Suprapubic skin (tissue), 4 donors: ENCODE measurements around the gene FRMD4A. TPM values are rescaled to one million over a fixed set of nuclear protein-coding genes. Genes with fewer than 3 reads are reported as not detected.

Source experiments
- DNase-seq, 2 donors: peaks; one replicate each; pipeline ENCODE4 v3.0.0-alpha.2; 2019; ENCODE audit warnings: low spot score in 2 of 2
- H3K27ac ChIP-seq: fragments of 200-600 bp; sonication (generic); one replicate; pipeline ENCODE4 v1.5.1; 2019
- H3K27me3 ChIP-seq: fragments of 200-600 bp; sonication (generic); one replicate; pipeline ENCODE4 v1.5.1; 2019
- H3K36me3 ChIP-seq: fragments of 200-600 bp; sonication (generic); one replicate; pipeline ENCODE4 v1.5.1; 2019
- H3K4me1 ChIP-seq: fragments of 200-600 bp; sonication (generic); one replicate; pipeline ENCODE4 v1.5.1; 2019
- H3K4me3 ChIP-seq: fragments of 200-600 bp; sonication (generic); one replicate; pipeline ENCODE4 v1.5.1; 2019; ENCODE audit warnings: mild to moderate bottlenecking
- H3K9me3 ChIP-seq: fragments of 200-600 bp; sonication (generic); one replicate; pipeline ENCODE4 v1.5.1; 2019
- EP300 ChIP-seq: sonication (generic); formaldehyde crosslinking; IDR thresholded peaks from one replicate; pipeline ENCODE4 v1.6.1; 2017; ENCODE audit warnings: antibody characterized with exemption
- POLR2A ChIP-seq, 2 donors: fragments of 450-650 bp; IDR thresholded peaks; one replicate each; pipeline ENCODE4 v1.6.1; 2017; ENCODE audit warnings: antibody characterized with exemption in 2 of 2, mild to moderate bottlenecking in 2 of 2, moderate library complexity in 2 of 2
- POLR2AphosphoS5 ChIP-seq, 3 donors: sonication (generic); formaldehyde crosslinking; IDR thresholded peaks; one replicate each; pipeline ENCODE4 v1.6.1; 2017; ENCODE audit warnings: antibody characterized with exemption in 3 of 3
- WGBS: methylation state at CpG from one replicate; pipeline ENCODE4 v1.1.5; 2018; 5-methylcytosine and 5-hydroxymethylcytosine counted together
- total RNA-seq, 4 donors: library from RNA; depleted of rRNA; stranded (reverse); fragments of >200 nt; gene quantifications; one replicate each; pipeline ENCODE4 v1.1.0, GENCODE V29; 2016
- TF ChIP-seq, protein P1 (sequence below), 2 donors: fragments of 200-600 bp in 1 of 2; fragments of 450-650 bp in 1 of 2; sonication (generic) in 1 of 2; IDR thresholded peaks; one replicate each; pipeline ENCODE4 v1.5.1; 2016 to 2019; ENCODE audit warnings: antibody characterized with exemption in 2 of 2, mild to moderate bottlenecking in 1 of 2, moderate library complexity in 1 of 2

Gene FRMD4A
- total RNA-seq, 4 donors from 2014 or later = 27.4 to 86.3 (median 58.0) TPM

DNA sequence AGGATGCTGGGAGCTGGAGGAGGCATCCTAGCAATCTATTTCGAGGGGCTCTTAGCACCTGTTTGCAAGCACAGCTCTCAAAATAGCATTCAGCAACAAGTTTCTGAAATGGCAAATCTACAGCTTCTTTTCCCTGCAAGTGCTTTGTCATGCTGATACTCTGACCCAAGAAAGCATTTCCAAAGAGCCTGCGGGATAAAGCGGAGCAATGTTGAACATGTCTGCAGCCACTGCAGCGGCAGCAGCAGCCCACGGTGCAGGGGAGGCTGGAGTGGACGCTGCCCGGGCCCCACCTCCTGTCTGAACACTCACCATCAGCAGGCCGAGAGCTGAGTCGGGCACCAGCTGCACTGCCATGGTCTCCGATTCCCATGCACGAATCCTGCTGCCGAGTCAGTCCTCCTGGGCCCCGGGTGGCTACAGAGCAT is 964 bp downstream of the FRMD4A start:
- Histone ChIP-seq H3K27ac (no peak overlapping the region), H3K27me3 (peaks cover 53% of the 10 kb centered on the region), H3K9me3 (no peaks in the 10 kb centered on the region), H3K4me1 (no peaks in the 10 kb centered on the region), H3K4me3 (no peak overlapping the region), H3K36me3 (no peaks in the 10 kb centered on the region)
- no peak for DNase-seq
- TF ChIP-seq, protein P1, sequence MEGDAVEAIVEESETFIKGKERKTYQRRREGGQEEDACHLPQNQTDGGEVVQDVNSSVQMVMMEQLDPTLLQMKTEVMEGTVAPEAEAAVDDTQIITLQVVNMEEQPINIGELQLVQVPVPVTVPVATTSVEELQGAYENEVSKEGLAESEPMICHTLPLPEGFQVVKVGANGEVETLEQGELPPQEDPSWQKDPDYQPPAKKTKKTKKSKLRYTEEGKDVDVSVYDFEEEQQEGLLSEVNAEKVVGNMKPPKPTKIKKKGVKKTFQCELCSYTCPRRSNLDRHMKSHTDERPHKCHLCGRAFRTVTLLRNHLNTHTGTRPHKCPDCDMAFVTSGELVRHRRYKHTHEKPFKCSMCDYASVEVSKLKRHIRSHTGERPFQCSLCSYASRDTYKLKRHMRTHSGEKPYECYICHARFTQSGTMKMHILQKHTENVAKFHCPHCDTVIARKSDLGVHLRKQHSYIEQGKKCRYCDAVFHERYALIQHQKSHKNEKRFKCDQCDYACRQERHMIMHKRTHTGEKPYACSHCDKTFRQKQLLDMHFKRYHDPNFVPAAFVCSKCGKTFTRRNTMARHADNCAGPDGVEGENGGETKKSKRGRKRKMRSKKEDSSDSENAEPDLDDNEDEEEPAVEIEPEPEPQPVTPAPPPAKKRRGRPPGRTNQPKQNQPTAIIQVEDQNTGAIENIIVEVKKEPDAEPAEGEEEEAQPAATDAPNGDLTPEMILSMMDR (IDR thresholded peaks at IDR 0.05) = no peak
- TF ChIP-seq POLR2AphosphoS5 (IDR thresholded peaks at IDR 0.05) (no peak), POLR2A (IDR thresholded peaks at IDR 0.05) (no peak), EP300 (no peak)
- WGBS = 57% methylated on average over 10 of the region's 13 CpGs

DNA sequence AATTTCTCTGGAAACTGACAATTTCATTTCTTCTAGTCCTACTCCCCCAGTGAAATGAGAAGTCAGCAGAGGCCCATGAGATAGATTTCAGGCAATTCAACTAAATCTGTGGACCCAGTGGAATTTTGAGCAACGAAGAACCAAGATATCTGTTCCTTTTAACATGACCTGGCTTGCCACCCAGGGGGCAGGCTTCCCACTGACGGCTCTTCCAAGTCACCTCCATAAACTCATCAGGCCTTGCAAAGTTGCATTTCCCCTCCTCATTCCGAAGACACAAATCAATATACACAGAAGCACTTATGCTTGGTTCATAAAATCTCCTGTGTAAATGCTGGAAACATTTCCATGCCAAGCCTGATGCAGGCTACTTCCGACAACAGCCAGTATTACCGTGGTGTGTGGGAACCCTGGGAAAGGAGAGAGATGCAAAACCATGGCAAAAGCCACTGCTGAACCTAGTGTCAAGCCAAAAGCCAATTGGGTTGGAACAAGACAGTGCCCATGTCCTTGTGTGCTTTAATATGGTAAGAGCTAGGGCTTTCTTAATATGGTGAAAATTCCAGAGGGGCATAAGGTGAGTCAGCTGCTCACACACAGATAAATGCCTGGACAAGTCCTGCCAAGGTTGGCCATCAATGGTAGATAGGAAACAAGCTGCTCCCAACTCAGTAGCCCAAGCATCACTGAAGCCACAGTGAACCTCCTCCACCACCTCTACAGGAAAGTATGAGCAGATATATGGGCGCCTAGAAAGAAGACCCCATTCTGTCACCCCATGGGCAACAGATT is 1.6 kb downstream of the FRMD4A start:
- no peak for DNase-seq
- WGBS = 75% methylated on average over 6 of the region's 6 CpGs
- H3K27ac ChIP-seq = no peak overlapping the region
- H3K4me1 ChIP-seq = no peaks in the 10 kb centered on the region
- no peak overlapping the region for H3K4me3 ChIP-seq
- H3K36me3 ChIP-seq = no peaks in the 10 kb centered on the region
- H3K9me3 ChIP-seq = no peaks in the 10 kb centered on the region
- peaks cover 53% of the 10 kb centered on the region for H3K27me3 ChIP-seq
- TF ChIP-seq POLR2A (IDR thresholded peaks at IDR 0.05) (no peak), POLR2AphosphoS5 (IDR thresholded peaks at IDR 0.05) (no peak)

DNA sequence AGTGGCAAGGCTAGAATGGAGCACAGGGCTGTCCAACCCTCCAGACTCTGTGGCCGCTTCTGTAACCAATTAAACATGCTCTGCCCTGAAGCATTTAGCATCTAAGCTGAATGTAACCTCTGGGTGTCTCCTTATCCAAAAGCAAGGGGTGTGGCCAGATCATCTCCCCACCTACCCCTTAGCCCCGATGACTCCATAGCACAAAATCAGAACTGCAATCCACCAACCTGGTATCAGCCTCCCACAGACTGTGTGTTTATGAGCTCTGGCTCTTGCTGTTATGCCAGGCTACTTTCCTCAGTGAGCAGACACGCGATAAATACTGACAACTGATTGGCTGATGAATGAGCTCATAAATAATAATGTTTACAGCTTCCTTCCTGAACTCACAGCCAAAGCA is 3.2 kb downstream of the FRMD4A start:
- no peak for DNase-seq
- Histone ChIP-seq H3K4me1 (no peaks in the 10 kb centered on the region), H3K9me3 (no peaks in the 10 kb centered on the region), H3K4me3 (no peak overlapping the region), H3K27me3 (peaks cover 44% of the 10 kb centered on the region), H3K36me3 (no peaks in the 10 kb centered on the region), H3K27ac (no peak overlapping the region)
- no peak for TF ChIP-seq EP300
- no peak for TF ChIP-seq POLR2A (IDR thresholded peaks at IDR 0.05)
- TF ChIP-seq, protein P1 (IDR thresholded peaks at IDR 0.05) = no peak
- no peak for TF ChIP-seq POLR2AphosphoS5 (IDR thresholded peaks at IDR 0.05)
- WGBS = 42% methylated on average over 4 of the region's 4 CpGs

DNA sequence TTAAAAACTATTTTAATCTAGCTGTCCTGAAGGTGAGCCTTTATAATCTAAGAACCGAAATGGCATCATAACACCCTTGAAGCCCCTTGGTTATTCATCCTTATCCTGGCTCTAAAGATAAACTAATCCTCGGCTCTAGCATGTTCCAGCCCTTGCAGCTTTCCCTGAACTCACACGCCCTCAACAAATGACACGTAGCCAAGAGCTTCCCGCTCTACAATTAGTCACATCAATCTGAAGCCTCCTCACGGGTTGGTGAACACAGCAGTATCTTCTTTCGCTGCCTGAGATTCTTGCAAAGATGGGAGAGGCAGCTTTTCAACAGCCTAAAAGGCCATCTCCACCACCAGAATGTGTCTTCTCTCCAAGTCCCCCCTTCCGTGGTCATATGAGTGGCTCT is 4.1 kb downstream of the FRMD4A start:
- peaks cover 39% of the 10 kb centered on the region for H3K27me3 ChIP-seq
- WGBS = 84% methylated on average over 8 of the region's 8 CpGs

DNA sequence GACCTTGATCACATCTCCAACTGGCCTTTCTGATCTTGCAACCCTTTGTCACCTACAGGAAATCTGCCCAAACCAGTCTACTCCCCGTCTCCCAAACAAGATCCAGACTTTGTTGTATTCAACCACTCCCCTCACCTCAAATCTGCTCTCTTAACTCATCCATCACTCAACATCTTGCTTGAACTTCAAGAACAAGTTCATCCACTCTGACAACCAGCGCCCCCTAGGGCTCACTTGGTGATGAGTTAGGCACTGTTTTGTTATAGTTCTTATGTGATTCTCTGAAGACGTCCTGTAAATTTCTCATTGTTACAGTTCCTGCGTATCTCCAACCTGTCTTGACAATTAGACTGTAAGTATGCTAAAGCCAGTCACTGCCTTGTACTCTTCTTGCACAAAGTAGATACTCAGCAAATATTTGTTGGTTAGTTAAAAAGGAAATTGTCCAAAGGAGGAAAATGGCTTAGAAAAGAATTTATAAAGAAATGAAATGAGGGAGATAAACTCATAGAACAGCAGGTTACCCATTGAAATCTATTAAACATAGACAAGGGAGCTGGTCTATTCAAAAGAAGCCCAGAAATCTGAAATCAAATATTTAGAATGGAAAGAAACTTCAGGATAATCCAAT is 5.3 kb downstream of the FRMD4A start:
- no peak overlapping the region for H3K4me3 ChIP-seq
- H3K9me3 ChIP-seq = no peaks in the 10 kb centered on the region
- H3K27ac ChIP-seq = no peak overlapping the region
- H3K36me3 ChIP-seq = no peaks in the 10 kb centered on the region
- WGBS = 46% methylated on average over 4 of the region's 4 CpGs
- no peaks in the 10 kb centered on the region for H3K4me1 ChIP-seq
- TF ChIP-seq POLR2AphosphoS5 (IDR thresholded peaks at IDR 0.05) = no peak
- TF ChIP-seq, protein P1 (IDR thresholded peaks at IDR 0.05) = peak in 1 of 2 donors; percentile 28
- H3K27me3 ChIP-seq = peaks cover 40% of the 10 kb centered on the region
- no peak for DNase-seq

More for the DNA sequence above, 4.1 kb downstream of the FRMD4A start:
- no peak overlapping the region for H3K4me3 ChIP-seq
- no peak overlapping the region for H3K27ac ChIP-seq
- no peaks in the 10 kb centered on the region for H3K36me3 ChIP-seq
- DNase-seq = no peak
- H3K4me1 ChIP-seq = no peaks in the 10 kb centered on the region
- no peaks in the 10 kb centered on the region for H3K9me3 ChIP-seq
- TF ChIP-seq, protein P1 (IDR thresholded peaks at IDR 0.05) = no peak
